ENCODE data around the gene RBBP8.

DNA sequence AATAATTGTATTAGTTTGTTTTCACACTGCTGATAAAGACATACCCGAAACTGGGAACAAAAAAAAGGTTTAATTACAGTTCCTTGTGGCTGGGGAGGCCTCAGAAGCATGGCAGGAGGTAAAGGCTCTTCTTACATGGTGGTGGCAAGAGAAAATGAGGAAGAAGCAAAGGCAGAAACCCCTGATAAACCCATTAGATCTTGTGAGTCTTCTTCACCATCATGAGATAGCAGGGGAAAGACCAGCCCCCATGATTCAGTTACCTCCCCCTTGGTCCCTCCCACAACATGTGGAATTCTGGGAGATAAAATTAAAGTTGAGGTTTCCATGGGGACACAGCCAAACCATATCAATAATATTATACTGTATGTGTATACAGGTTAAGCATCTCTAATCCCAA, 128.9 kb downstream of the RBBP8 start:
- TF ChIP-seq, protein P1, sequence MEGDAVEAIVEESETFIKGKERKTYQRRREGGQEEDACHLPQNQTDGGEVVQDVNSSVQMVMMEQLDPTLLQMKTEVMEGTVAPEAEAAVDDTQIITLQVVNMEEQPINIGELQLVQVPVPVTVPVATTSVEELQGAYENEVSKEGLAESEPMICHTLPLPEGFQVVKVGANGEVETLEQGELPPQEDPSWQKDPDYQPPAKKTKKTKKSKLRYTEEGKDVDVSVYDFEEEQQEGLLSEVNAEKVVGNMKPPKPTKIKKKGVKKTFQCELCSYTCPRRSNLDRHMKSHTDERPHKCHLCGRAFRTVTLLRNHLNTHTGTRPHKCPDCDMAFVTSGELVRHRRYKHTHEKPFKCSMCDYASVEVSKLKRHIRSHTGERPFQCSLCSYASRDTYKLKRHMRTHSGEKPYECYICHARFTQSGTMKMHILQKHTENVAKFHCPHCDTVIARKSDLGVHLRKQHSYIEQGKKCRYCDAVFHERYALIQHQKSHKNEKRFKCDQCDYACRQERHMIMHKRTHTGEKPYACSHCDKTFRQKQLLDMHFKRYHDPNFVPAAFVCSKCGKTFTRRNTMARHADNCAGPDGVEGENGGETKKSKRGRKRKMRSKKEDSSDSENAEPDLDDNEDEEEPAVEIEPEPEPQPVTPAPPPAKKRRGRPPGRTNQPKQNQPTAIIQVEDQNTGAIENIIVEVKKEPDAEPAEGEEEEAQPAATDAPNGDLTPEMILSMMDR (conservative IDR thresholded peaks at IDR 0.05 in 1 of 2, IDR thresholded peaks at IDR 0.05 in 1 of 2; ENCODE audit: extremely low read depth in 1 of 2, insufficient read depth in 1 of 2, low read depth in 1 of 2, low read length in 2 of 2) = no peak
- no peak for TF ChIP-seq EZH2 (IDR thresholded peaks at IDR 0.05; ENCODE audit: borderline replicate concordance, low read length)

All from mammary epithelial cell (primary cell).